HEK293 (cell line): ENCODE measurements around the gene PSMD8.

Experiments
- CTCF ChIA-PET: fragments of 350-600 bp; formaldehyde crosslinking; extraction: SDS; loops from one replicate; lab custom pipeline; 2021; ENCODE audit warnings: antibody characterized with exemption; lab: Yijun Ruan, JAX
- POLR2A ChIA-PET: fragments of 300-600 bp; formaldehyde crosslinking; extraction: SDS; loops from one replicate; lab custom pipeline; 2020; ENCODE audit warnings: antibody characterized with exemption, inconsistent platforms; lab: Yijun Ruan, JAX
- H3K27ac ChIP-seq: fragments of 200-500 bp; sonication (Bioruptor generic); 2 replicates; pipeline ENCODE4 v1.5.1; 2014; ENCODE audit warnings: low read depth, low read length, control low read depth, inconsistent platforms; ENCODE audit errors: extremely low read depth
- H3K36me3 ChIP-seq, 2 experiments: fragments of 200-500 bp in 1 of 2; sonication (Bioruptor generic) in 1 of 2; 1 replicate in 1 of 2; 2 replicates in 1 of 2; pipeline ENCODE4 v1.5.1; 2014 to 2017; ENCODE audit warnings: inconsistent platforms in 2 of 2, low read length in 2 of 2; ENCODE audit not compliant: control insufficient read depth in 2 of 2, insufficient read depth in 1 of 2
- H3K4me1 ChIP-seq: fragments of 200-500 bp; sonication (Bioruptor generic); 2 replicates; pipeline ENCODE4 v1.5.1; 2014; ENCODE audit warnings: mild to moderate bottlenecking, low read length, inconsistent platforms; ENCODE audit not compliant: control insufficient read depth, insufficient read depth
- H3K4me3 ChIP-seq: 2 replicates; pipeline ENCODE4 v1.5.1; 2011; ENCODE audit warnings: low read depth, mild to moderate bottlenecking, control low read depth, low read length, moderate library complexity
- H3K9me3 ChIP-seq: fragments of 200-500 bp; sonication (Bioruptor generic); 2 replicates; pipeline ENCODE4 v1.5.1; 2014; ENCODE audit warnings: low read depth, low read length, inconsistent platforms; ENCODE audit not compliant: control insufficient read depth, insufficient read depth
- EGR2 ChIP-seq: fragments of 450-650 bp; formaldehyde crosslinking; IDR thresholded peaks from 2 replicates; pipeline ENCODE4 v1.5.1; 2016; ENCODE audit warnings: low read depth, missing biosample characterization, missing genetic modification characterization
- GLIS2 ChIP-seq: fragments of 450-650 bp; formaldehyde crosslinking; IDR thresholded peaks from 2 replicates; pipeline ENCODE4 v1.5.1; 2016; ENCODE audit warnings: missing biosample characterization, missing genetic modification characterization
- HOXD13 ChIP-seq: sonication (generic); formaldehyde crosslinking; IDR thresholded peaks from 2 replicates; pipeline ENCODE4 v1.8.0; 2022; ENCODE audit warnings: missing genetic modification reagents, borderline replicate concordance
- PATZ1 ChIP-seq: fragments of 450-650 bp; formaldehyde crosslinking; IDR thresholded peaks from 2 replicates; pipeline ENCODE4 v1.5.1; 2016; ENCODE audit warnings: missing biosample characterization, missing genetic modification characterization
- PRDM10 ChIP-seq: fragments of 450-650 bp; formaldehyde crosslinking; IDR thresholded peaks from 2 replicates; pipeline ENCODE4 v1.5.1; 2016; ENCODE audit warnings: missing biosample characterization, missing genetic modification characterization
- SP2 ChIP-seq: fragments of 450-650 bp; formaldehyde crosslinking; IDR thresholded peaks from 2 replicates; pipeline ENCODE4 v1.5.1; 2016; ENCODE audit warnings: missing biosample characterization, missing genetic modification characterization
- ZBTB10 ChIP-seq: fragments of 450-650 bp; formaldehyde crosslinking; IDR thresholded peaks from 2 replicates; pipeline ENCODE4 v1.5.1; 2016; ENCODE audit warnings: missing biosample characterization, missing genetic modification characterization
- ZBTB44 ChIP-seq: fragments of 450-650 bp; IDR thresholded peaks from 2 replicates; pipeline ENCODE4 v1.5.1; 2018; ENCODE audit warnings: missing biosample characterization, mild to moderate bottlenecking, missing genetic modification characterization
- ZBTB7A ChIP-seq: fragments of 450-650 bp; formaldehyde crosslinking; IDR thresholded peaks from 2 replicates; pipeline ENCODE4 v1.5.1; 2016; ENCODE audit warnings: low read depth, missing biosample characterization, missing genetic modification characterization
- ZNF157 ChIP-seq: fragments of 450-650 bp; formaldehyde crosslinking; IDR thresholded peaks from 2 replicates; pipeline ENCODE4 v1.5.1; 2016; ENCODE audit warnings: missing biosample characterization, missing genetic modification characterization
- ZNF274 ChIP-seq, 2 experiments: fragments of 200-500 bp in 1 of 2; fragments of 450-650 bp in 1 of 2; sonication (Bioruptor generic) in 1 of 2; formaldehyde crosslinking in 1 of 2; IDR thresholded peaks; 2 replicates each; pipeline versions ENCODE4 v1.5.1 to v1.6.1; 2014 to 2016; ENCODE audit warnings: borderline replicate concordance in 1 of 2, inconsistent platforms in 1 of 2, low read length in 1 of 2, missing biosample characterization in 1 of 2, missing genetic modification characterization in 1 of 2
- ZNF280C ChIP-seq: fragments of 450-650 bp; formaldehyde crosslinking; IDR thresholded peaks from 2 replicates; pipeline ENCODE4 v1.5.1; 2016; ENCODE audit warnings: missing biosample characterization, missing genetic modification characterization
- ZNF292 ChIP-seq: fragments of 450-650 bp; formaldehyde crosslinking; IDR thresholded peaks from 2 replicates; pipeline ENCODE4 v1.5.1; 2016; ENCODE audit warnings: low read depth, missing biosample characterization, missing genetic modification characterization, borderline replicate concordance
- ZNF341 ChIP-seq: fragments of 450-650 bp; formaldehyde crosslinking; IDR thresholded peaks from 2 replicates; pipeline ENCODE4; 2016; ENCODE audit warnings: low read depth, missing biosample characterization, missing genetic modification characterization
- ZNF561 ChIP-seq: fragments of 450-650 bp; IDR thresholded peaks from 2 replicates; pipeline ENCODE4 v1.5.1; 2018; ENCODE audit warnings: missing biosample characterization, missing genetic modification characterization, borderline replicate concordance

Gene PSMD8

GRCh38 chr19:38389101-38389925 is 14.9 kb downstream of the PSMD8 start (continued):
- peak; percentile 21; the same call in 1 of the 2 replicates for TF ChIP-seq SP2
- TF ChIP-seq PATZ1 (tag by site-specific recombination): peak; percentile 70; the same call in 1 of the 2 replicates

- POLR2A ChIA-PET: interaction anchor here (0.7 to 4.7 kb wide), 5 partner anchors 8 to 483 kb away, joined by 4 to 223 read pairs (median 4); partner anchors contain the start of genes FAM98C, PSMD8 and SIPA1L3
- 0 out of 2 replicates have a peak overlapping the region, but pooled peaks have one; percentile 37 for H3K27ac ChIP-seq
- TF ChIP-seq ZBTB7A (tag by site-specific recombination) (peak; percentile 49; the same call in 1 of the 2 replicates), HOXD13 (CRISPR knock-in tag) (no peak), PRDM10 (tag by site-specific recombination) (peak; percentile 66; the same call in 1 of the 2 replicates), ZNF274 (IDR thresholded peaks at IDR 0.05; ENCODE audit: low read length) (no peak), ZNF274 (tag by site-specific recombination; IDR thresholded peaks at IDR 0.05; ENCODE audit: borderline replicate concordance) (peak; percentile 54; the same call in 1 of the 2 replicates), ZNF292 (tag by site-specific recombination) (no peak), GLIS2 (peak; percentile 36; the same call in 1 of the 2 replicates), ZNF341 (peak; percentile 97), EGR2 (tag by site-specific recombination) (peak; percentile 23; the same call in 1 of the 2 replicates), PATZ1 (tag by site-specific recombination) (peak; percentile 46; the same call in 1 of the 2 replicates), ZNF157 (tag by site-specific recombination) (peak; percentile 30; the same call in 1 of the 2 replicates), ZNF280C (tag by site-specific recombination) (no peak), ZBTB10 (peak; percentile 26; the same call in 1 of the 2 replicates), ZBTB44 (no peak), ZNF561 (no peak)
Measured at GRCh38 chr19:38389957-38390924, 15.9 kb downstream of the PSMD8 start.

More at GRCh38 chr19:38389957-38390924, 15.9 kb downstream of the PSMD8 start:
- CTCF ChIA-PET: interaction anchor here (1.0 to 9.2 kb wide), 5 partner anchors 8 to 488 kb away, joined by 3 to 76 read pairs (median 3); partner anchors contain the start of gene FAM98C
- H3K9me3 ChIP-seq: no peaks in the 10 kb centered on the region
- no peak overlapping the region for H3K4me3 ChIP-seq
- peaks cover 19% of the 10 kb centered on the region for H3K4me1 ChIP-seq
- H3K36me3 ChIP-seq: peaks cover 5 to 19% of the 10 kb centered on the region in 2 experiments; a peak in 2 of 3 replicates
